Transverse colon (tissue), 4 donors: ENCODE data around the gene NR4A1. TPM values are rescaled to one million over a fixed set of nuclear protein-coding genes. Genes with fewer than 3 reads are reported as not detected.

ENCODE experiments used
- DNase-seq: peaks from one replicate; pipeline ENCODE4 v3.0.0-alpha.2; 2019
- H3K27ac ChIP-seq, 4 donors: fragments of 200-600 bp; sonication (generic); 2 replicates each; pipeline ENCODE4 v1.5.1; 2016 to 2018; ENCODE audit warnings: inconsistent platforms in 4 of 4
- H3K27me3 ChIP-seq: fragments of 200-600 bp; sonication (generic); 2 replicates; pipeline ENCODE4 v1.5.1; 2017; ENCODE audit warnings: inconsistent platforms
- H3K36me3 ChIP-seq, 4 donors: fragments of 200-600 bp; sonication (generic); 2 replicates each; pipeline ENCODE4 v1.5.1; 2017 to 2019; ENCODE audit warnings: inconsistent platforms in 4 of 4
- H3K4me1 ChIP-seq, 4 donors: fragments of 200-600 bp; sonication (generic); 2 replicates each; pipeline ENCODE4 v1.5.1; 2017 to 2020; ENCODE audit warnings: inconsistent platforms in 4 of 4
- H3K4me3 ChIP-seq, 4 donors: fragments of 200-600 bp; sonication (generic); 1 replicate in 1 of 4; 2 replicates in 3 of 4; pipeline versions ENCODE4 v1.5.1 to v1.6.1; 2017 to 2019; ENCODE audit warnings: inconsistent platforms in 4 of 4
- H3K9me3 ChIP-seq, 2 donors: fragments of 200-600 bp; sonication (generic); 2 replicates each; pipeline ENCODE4 v1.5.1; 2017 to 2019; ENCODE audit warnings: inconsistent platforms in 2 of 2
- CTCF ChIP-seq, 5 experiments: fragments of 200-600 bp in 3 of 5; fragments of 450-650 bp in 2 of 5; sonication (generic) in 3 of 5; IDR thresholded peaks; 1 replicate in 2 of 5; 2 replicates in 3 of 5; pipeline ENCODE4 v1.5.1; 2016 to 2017; ENCODE audit warnings: antibody characterized with exemption in 5 of 5, inconsistent platforms in 3 of 5, mild to moderate bottlenecking in 2 of 5, moderate library complexity in 1 of 5
- EP300 ChIP-seq: sonication (generic); formaldehyde crosslinking; IDR thresholded peaks from one replicate; pipeline ENCODE4 v1.6.1; 2017; ENCODE audit warnings: antibody characterized with exemption, low read depth
- POLR2A ChIP-seq: fragments of 450-650 bp; IDR thresholded peaks from one replicate; pipeline ENCODE4 v1.6.1; 2016; ENCODE audit warnings: antibody characterized with exemption, mild to moderate bottlenecking, moderate library complexity
- POLR2AphosphoS5 ChIP-seq, 3 donors: sonication (generic); formaldehyde crosslinking; IDR thresholded peaks; one replicate each; pipeline ENCODE4 v1.6.1; 2016; ENCODE audit warnings: antibody characterized with exemption in 3 of 3
- WGBS, 2 donors: methylation state at CpG; one replicate each; pipeline ENCODE4 v1.1.5; 2018; ENCODE audit warnings: low coverage in 1 of 2; 5-methylcytosine and 5-hydroxymethylcytosine counted together
- in situ Hi-C, 4 donors: fragments of 200-750 bp; cut with MboI; loops; one replicate each; pipeline versions ENCODE4 v1.15.0 to v1.15.1; 2017; ENCODE audit warnings: low sequenced_read_pairs in 3 of 4, low pct_ligation_motif_present in 1 of 4, low pct_unique_long_range_greater_than_20kb in 1 of 4
- intact Hi-C: fragments of 100-400 bp; cut with DNase I; formaldehyde crosslinking; loops from one replicate; pipeline ENCODE4 v1.15.1; 2023; ENCODE audit warnings: low total_unique reads
- total RNA-seq, 4 donors: library from RNA; depleted of rRNA; stranded (reverse); fragments of >200 nt; gene quantifications; one replicate each; pipeline ENCODE4 v1.1.0, GENCODE V29; 2016

NR4A1 gene
- total RNA-seq, 4 donors from 2014 or later = 50.7 to 102 (median 76.9) TPM

- no peak for DNase-seq
- in situ Hi-C loops (no loop called here), intact Hi-C loops (no loop called here)
- 74 to 76% methylated on average over 3 to 10 of the region's 10 CpGs for WGBS, 2 donors
- H3K27ac ChIP-seq = no peak overlapping the region
- H3K27me3 ChIP-seq = peaks cover 13% of the 10 kb centered on the region
- TF ChIP-seq POLR2AphosphoS5 (IDR thresholded peaks at IDR 0.05) (no peak), EP300 (no peak), CTCF (IDR thresholded peaks at IDR 0.05) (no peak), POLR2A (no peak)
- no peak overlapping the region for H3K4me3 ChIP-seq
- peaks cover 0 to 7% (median 2%) of the 10 kb centered on the region in 4 donors for H3K4me1 ChIP-seq
- no peaks in the 10 kb centered on the region for H3K36me3 ChIP-seq
- no peaks in the 10 kb centered on the region for H3K9me3 ChIP-seq
Measured at GRCh38 chr12:52090291-52090690, 39.0 kb downstream of the NR4A1 start.

GRCh38 chr12:52091061-52091460, 39.8 kb downstream of the NR4A1 start:
- no peak for TF ChIP-seq EP300
- TF ChIP-seq POLR2AphosphoS5 (IDR thresholded peaks at IDR 0.05) = no peak
- no peak for TF ChIP-seq POLR2A
- no peak for TF ChIP-seq CTCF (IDR thresholded peaks at IDR 0.05)
- Histone ChIP-seq H3K9me3 (no peaks in the 10 kb centered on the region), H3K4me1 (peaks cover 0 to 4% (median 2%) of the 10 kb centered on the region in 4 donors), H3K36me3 (no peaks in the 10 kb centered on the region), H3K4me3 (no peak overlapping the region), H3K27me3 (peaks cover 13% of the 10 kb centered on the region), H3K27ac (no peak overlapping the region)
- DNase-seq = no peak
- intact Hi-C loops = no loop called here
- in situ Hi-C loops = no loop called here
- WGBS, 2 donors = 67% methylated on average over 3 of the region's 3 CpGs; no CpG with 5 or more reads in 1 of the 2 donors

GRCh38 chr12:52091869-52092268, 40.6 kb downstream of the NR4A1 start:
- H3K27ac ChIP-seq = no peak overlapping the region
- H3K9me3 ChIP-seq = no peaks in the 10 kb centered on the region
- intact Hi-C loops = no loop called here
- H3K4me3 ChIP-seq = no peak overlapping the region
- 52% methylated on average over 8 of the region's 8 CpGs for WGBS, 2 donors
- in situ Hi-C loops = no loop called here
- H3K27me3 ChIP-seq = peaks cover 13% of the 10 kb centered on the region
- H3K36me3 ChIP-seq = no peaks in the 10 kb centered on the region
- DNase-seq = no peak
- H3K4me1 ChIP-seq = peaks cover 0 to 4% (median 0%) of the 10 kb centered on the region in 4 donors
- no peak for TF ChIP-seq EP300
- no peak for TF ChIP-seq POLR2AphosphoS5 (IDR thresholded peaks at IDR 0.05)
- no peak for TF ChIP-seq POLR2A
- no peak for TF ChIP-seq CTCF (IDR thresholded peaks at IDR 0.05)

- H3K9me3 ChIP-seq = no peaks in the 10 kb centered on the region
- H3K4me1 ChIP-seq = peaks cover 0 to 4% (median 0%) of the 10 kb centered on the region in 4 donors
- intact Hi-C loops (no loop called here), in situ Hi-C loops (no loop called here)
- no peak for TF ChIP-seq CTCF (IDR thresholded peaks at IDR 0.05)
- no peak for TF ChIP-seq EP300
- TF ChIP-seq POLR2A = no peak
- TF ChIP-seq POLR2AphosphoS5 (IDR thresholded peaks at IDR 0.05) = no peak
- no peak overlapping the region for H3K4me3 ChIP-seq
- no peak for DNase-seq
- peaks cover 19% of the 10 kb centered on the region for H3K27me3 ChIP-seq
- WGBS, 2 donors = 34 to 39% methylated on average over 2 to 7 of the region's 7 CpGs
- H3K36me3 ChIP-seq = no peaks in the 10 kb centered on the region
- no peak overlapping the region for H3K27ac ChIP-seq
Measured at GRCh38 chr12:52093346-52093745, 42.1 kb downstream of the NR4A1 start.
